NCI-H526 (cell line): ENCODE results near the gene ZNF160.
"Not testable (repeated sequence)": the region's sequence is repeated elsewhere in the genome, so short reads cannot be mapped to it uniquely, and the experiment has no call there.

ENCODE experiments used
- DNase-seq, 2 experiments: peaks; one replicate each; lab custom pipeline; 2025; lab: John Stamatoyannopoulos, UW

ZNF160 gene

DNA sequence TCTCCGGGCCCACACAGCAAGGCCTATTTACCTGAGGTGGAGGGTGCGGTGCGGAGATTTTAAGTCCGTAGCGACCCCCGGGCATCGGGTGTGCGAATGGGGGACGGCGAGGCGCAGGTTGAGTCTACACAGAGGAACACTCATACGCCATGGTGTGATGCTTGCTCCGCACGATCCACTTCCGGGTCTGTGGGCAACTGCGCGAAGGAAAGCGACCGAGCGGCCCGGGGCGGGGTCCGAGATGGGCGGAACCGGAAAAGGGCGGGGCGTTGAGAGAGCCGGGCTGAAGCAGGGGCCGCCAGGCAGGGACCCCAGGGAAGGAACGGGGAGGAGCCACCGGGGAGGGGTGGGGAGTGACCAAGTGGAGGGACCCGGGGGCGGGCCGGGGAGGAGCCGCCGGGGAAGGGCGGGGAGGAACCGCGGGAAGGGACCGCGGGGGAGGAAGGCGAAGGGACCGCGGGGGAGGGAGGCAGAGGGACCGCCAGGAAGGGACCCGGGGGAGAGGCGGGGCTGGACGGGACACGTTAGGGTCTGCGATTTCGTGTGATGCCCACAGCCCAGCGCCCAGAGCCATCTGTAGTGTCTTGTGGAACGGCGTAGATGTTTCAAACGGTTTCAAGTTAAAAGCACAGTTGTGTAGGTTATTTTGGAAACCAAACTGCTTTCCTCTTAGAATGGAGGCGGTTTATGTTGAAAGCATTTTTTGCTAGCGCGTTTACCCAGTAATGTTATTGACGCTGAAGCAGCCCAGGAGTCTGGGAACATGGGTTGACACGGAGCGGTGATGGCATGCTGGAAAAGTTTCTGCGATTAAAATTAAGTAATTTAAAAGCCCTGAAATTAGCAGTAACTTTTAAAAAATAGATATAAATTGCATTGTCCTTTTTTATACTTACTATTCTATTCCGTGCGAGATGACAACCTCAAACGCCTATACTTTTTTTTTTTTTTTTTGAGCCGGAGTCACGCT is at the start of gene ZNF160:
TSS of gene ZNF160 (minus strand) at position 189 of the 970 bp plus-strand sequence. CDS start 17,146 bp downstream, outside the sequence.
- DNase-seq = peak; percentile 97 to 100

GRCh38 chr19:53147645-53148044 is 44.4 kb upstream of the ZNF160 start:
- DNase-seq = no peak

DNA sequence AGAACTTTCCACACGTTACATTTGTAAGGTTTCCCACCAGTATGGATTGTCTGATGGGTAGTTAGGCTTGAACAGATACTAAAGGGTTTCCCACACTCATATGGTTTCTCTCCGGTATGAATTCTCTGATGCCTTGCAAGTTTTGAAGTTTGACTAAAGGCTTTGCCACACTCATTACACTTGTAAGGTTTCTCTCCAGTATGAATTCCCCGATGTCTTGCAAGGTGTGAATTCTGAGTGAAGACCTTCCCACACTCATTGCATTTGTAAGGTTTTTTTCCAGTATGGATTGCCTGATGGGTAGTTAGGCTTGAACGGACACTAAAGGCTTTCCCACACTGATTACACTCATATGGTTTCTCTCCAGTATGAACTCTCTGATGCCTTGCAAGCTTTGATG is 37.1 kb upstream of the ZNF160 start:
- no peak for DNase-seq

DNA sequence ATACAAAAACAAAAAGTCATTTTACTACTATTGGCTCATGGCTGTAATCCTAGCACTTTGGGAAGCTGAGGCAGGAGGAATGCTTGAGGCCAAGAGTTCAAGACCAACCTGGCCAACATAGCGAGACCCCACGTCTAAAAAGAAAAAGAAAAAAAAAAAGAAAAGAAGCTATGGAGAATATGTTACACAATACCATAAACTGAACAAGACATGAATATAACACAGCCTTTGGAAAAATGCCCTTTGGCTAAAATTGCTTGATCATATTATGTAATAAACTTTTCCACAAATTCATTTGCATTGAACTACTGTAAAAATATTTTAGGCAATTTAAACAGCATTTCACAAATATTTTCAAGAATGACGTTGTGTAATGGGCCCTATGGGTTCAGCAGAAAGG is 33.2 kb upstream of the ZNF160 start:
- DNase-seq = no peak

- peak; percentile 84 to 94 for DNase-seq
Observed at GRCh38 chr19:53132141-53132991, 29.1 kb upstream of the ZNF160 start, which contains the start of gene ZNF415. ZNF415 (minus strand) TSS chr19:53132910; CDS start chr19:53122676, 10,234 bp downstream.

- no peak for DNase-seq
Observed at GRCh38 chr19:53131727-53132126, 28.5 kb upstream of the ZNF160 start.

- DNase-seq = no peak
Observed at GRCh38 chr19:53131085-53131590, 27.9 kb upstream of the ZNF160 start.

DNA sequence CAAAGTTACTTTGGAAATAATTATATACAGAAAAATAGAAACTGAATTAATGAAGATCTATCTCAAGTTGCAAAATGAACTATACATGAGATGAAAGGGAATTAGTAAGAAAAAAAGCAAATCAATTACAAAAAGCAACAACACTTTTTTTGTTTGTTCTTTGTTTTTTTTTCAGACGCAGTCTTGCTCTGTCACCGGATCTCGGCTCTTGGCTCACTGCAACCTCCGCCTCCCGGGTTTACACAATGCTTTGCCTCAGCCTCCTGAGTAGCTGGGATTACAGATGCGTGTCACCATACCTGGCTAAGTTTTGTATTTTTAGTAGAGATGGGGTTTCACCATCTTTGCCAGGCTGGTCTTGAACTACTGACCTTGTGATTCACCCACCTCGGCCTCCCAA is 27.3 kb upstream of the ZNF160 start:
- no peak for DNase-seq

- not testable (repeated sequence) for DNase-seq
Observed at GRCh38 chr19:53126733-53127526, 23.7 kb upstream of the ZNF160 start.

- no peak for DNase-seq
Observed at GRCh38 chr19:53123400-53123799, 20.2 kb upstream of the ZNF160 start.

GRCh38 chr19:53112286-53112685 is 9.1 kb upstream of the ZNF160 start:
- no peak for DNase-seq

- no peak for DNase-seq
Observed at GRCh38 chr19:53109527-53109926, 6.3 kb upstream of the ZNF160 start.

DNA sequence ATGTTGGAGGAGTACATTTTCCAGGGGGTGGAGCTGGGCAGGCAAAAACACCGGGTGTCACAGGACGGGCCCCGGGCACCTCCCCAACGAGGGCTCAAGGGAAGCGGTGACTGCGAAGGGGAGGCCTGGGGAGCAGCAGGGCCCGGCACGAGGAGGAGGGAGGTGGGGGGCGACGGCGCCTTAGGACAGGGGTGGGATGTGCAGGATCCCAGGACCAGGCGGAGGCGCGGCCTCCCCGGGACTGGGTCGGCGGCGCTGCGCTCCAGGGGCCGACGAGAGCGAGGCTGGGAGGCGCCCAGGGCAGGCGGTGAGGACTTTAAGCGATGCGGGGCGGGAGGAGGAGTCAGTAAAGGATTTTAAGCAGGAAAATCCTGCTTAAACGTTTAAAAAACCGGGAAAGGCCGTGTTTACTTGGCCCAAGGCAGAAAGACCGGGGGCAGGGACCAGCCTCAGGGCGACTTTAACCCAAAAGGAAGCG is 427 bp downstream of the ZNF160 start:
- peak in 1 of 2 experiments; percentile 71 for DNase-seq

- peak in 1 of 2 experiments; percentile 30 for DNase-seq
Observed at GRCh38 chr19:53102206-53102755, 941 bp downstream of the ZNF160 start.

- DNase-seq = peak; percentile 42 to 44
Observed at GRCh38 chr19:53101518-53101917, 1.7 kb downstream of the ZNF160 start.

DNA sequence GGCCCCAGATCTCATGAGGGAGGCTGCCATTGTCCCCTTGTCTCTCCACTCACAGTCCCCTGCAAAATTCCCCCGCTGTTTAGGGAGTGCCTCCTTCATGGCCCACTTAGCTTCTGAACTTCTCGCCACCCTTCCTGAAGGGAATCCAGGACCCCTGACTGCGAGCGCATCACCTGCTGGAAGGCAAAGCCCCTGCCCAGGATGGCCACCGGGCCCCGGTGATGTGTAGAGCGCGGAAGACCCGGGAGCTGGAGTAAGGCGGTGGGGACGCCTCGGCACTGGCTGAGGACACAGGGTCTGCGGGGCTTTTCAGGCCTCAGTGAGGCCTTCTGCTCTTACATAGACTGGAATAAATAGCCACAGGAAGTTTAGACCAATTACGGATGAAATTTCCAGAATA is 4.7 kb downstream of the ZNF160 start:
- not testable (repeated sequence) for DNase-seq

DNA sequence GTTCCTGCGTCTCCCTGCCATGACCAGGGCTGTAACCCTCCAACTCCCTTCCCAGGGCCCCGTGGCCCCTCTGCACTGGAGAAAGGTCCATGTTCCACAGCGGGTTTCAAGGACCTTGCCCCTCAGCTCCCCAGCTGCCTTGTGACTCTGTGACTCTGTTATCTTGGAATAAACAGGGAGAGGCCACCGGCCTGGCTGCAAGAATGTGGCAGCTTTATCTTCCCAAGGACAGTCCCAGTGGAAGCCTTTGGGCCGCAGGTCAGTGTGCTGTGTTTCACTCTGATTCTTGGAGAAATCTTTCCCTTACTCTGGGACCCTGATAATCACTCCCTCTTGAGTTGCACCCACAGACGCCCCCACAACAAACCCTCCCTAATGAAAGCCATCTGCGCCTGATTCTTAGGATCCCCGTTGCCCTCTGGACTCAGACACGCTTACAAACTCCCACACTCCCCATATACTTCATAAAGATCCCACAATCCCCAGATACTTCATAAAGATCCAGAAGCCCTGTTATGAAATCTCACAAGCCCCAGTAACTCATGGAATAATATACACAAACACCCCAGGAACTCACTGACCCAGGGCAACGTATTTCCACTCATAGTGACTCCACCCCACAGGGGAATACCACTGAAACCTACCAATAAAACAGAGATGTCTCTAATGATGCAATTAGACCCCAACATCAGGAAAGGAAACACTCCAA is 6.1 kb downstream of the ZNF160 start:
- not testable (repeated sequence) for DNase-seq

DNA sequence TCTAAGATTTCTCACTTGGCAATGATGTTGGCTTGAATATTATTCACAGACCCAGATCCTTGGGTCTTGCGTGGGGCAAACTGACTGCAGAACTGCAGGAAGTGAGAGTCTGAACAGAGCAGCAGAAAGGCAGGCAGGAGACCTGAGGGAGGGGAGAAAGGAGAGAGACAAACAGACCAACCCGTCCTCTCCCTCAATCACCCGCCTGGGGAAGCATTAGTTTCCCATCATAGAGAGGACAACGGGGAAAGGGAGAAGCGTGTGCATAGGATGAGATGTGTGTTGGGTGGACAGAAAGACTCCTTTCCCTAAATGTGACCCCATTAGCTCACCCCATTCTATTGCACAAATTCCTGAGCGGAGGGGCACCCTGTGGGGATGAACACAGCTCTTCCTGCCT is 6.6 kb downstream of the ZNF160 start:
- DNase-seq = not testable (repeated sequence)

- peak; percentile 97 to 98 for DNase-seq
Observed at GRCh38 chr19:53094754-53095575, 8.3 kb downstream of the ZNF160 start.
